Measurements from ENCODE around the gene SCN8A.

DNA sequence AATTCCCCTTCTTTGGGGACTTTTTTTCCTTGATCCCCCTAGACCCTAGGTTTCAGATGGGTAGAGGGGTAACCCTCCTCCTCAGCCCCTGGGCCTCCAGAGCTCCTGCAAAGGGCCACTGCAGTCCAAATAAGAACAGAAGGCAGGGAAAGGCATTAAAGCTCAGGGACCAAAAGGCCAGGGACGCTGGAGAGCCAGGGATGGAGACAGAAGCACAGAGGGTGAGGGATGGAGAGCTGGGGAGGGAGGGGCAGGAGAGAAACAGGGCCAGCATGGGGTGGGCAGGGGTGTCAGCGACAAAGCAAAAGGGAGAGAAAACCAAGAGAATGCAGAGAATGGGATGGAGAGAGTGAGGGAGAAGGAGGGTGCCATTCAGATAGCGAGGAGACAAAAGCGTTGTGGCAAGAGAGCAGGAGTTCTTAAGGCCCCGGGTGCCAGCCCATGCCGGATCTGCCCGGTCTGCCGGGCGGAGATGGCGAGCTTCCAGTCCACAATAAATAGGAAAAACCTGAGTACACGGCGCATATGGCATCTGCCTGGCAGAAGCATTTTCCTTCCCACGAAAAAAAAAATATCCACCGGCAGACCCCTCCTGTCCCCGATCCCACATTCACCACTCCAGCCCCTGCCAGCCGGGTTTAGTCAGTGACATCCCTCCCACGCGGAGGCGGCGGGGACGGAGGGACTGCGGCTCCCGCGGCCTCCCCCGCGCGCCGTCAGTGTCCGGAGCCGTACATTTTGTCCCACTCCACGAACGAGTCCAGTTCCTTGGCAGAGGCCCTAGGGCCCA, 228.9 kb downstream of the SCN8A start:
- TF ChIP-seq POLR2A (IDR thresholded peaks at IDR 0.05), result no peak
- no peak for TF ChIP-seq CTCF (IDR thresholded peaks at IDR 0.05)
- TF ChIP-seq EP300 (IDR thresholded peaks at IDR 0.05), result no peak
